ENCODE measurements around the gene EGLN1.

EGLN1 gene

DNA sequence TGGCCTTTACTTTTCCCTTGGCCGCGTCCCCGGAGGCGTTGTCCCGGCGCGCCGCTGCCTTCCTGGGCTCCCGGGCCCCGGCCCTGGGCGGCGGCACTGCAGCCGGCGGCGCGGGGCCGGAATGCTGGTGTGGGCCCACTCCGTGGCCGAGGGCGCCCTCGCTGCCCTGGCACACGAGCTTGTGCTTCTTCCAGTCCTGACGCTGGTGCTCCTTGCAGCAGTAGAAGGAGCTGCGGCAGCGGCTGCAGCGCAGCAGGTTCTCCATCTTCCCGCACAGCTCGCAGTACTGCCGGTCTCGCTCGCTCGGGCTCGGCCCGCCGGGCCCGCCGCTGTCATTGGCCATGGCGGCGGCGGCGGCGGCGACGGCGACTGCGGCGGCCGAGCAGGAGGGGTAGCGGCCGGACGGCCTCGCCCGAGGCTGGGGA is 529 bp downstream of the EGLN1 start:
- ChIA-PET POLR2A (interaction anchor here (0.8 to 2.9 kb wide), 6 partner anchors 9 to 110 kb away, joined by 3 to 21 read pairs (median 5); partner anchors contain the start of genes EXOC8, SPRTN and TSNAX), CTCF (interaction anchor here (1.7 to 2.0 kb wide), 2 partner anchors 12 to 65 kb away, joined by 11 to 13 read pairs; no protein-coding TSS in a partner anchor)
- H3K27ac ChIP-seq (ENCODE audit: extremely low read depth, low read depth, low read length): peak overlapping the region; percentile 98
- TF ChIP-seq ZNF10 (tag by site-specific recombination; IDR thresholded peaks at IDR 0.05) (peak; percentile 11; the same call in 1 of the 2 replicates), ZNF394 (tag by site-specific recombination; IDR thresholded peaks at IDR 0.05; ENCODE audit: borderline replicate concordance) (no peak), MEIS1 (CRISPR knock-in tag; IDR thresholded peaks at IDR 0.05; ENCODE audit: borderline replicate concordance) (0 out of 2 replicates have a peak, but pooled peaks have one; percentile 47), ZNF561 (tag by site-specific recombination; IDR thresholded peaks at IDR 0.05; ENCODE audit: borderline replicate concordance) (0 out of 2 replicates have a peak, but pooled peaks have one; percentile 81), ZIC2 (tag by site-specific recombination; IDR thresholded peaks at IDR 0.05) (no peak), ZSCAN16 (tag by site-specific recombination; IDR thresholded peaks at IDR 0.05) (no peak), YY1 (tag by site-specific recombination; IDR thresholded peaks at IDR 0.05) (peak; percentile 70; the same call in 1 of the 2 replicates), ZNF274 (IDR thresholded peaks at IDR 0.05; ENCODE audit: low read length) (no peak), ZNF274 (tag by site-specific recombination; IDR thresholded peaks at IDR 0.05; ENCODE audit: borderline replicate concordance) (no peak), ZNF629 (tag by site-specific recombination; IDR thresholded peaks at IDR 0.05) (no peak), ZNF132 (tag by site-specific recombination; IDR thresholded peaks at IDR 0.05; ENCODE audit: borderline replicate concordance) (no peak), KLF7 (tag by site-specific recombination; IDR thresholded peaks at IDR 0.05; ENCODE audit: borderline replicate concordance) (no peak), ZNF133 (tag by site-specific recombination; IDR thresholded peaks at IDR 0.05) (no peak), KLF10 (tag by site-specific recombination; IDR thresholded peaks at IDR 0.05) (no peak; the same call in 1 of the 2 replicates), YY2 (tag by site-specific recombination; IDR thresholded peaks at IDR 0.05) (no peak), SCRT2 (tag by site-specific recombination; IDR thresholded peaks at IDR 0.05) (no peak), ZNF626 (tag by site-specific recombination; IDR thresholded peaks at IDR 0.05) (no peak), ZNF843 (tag by site-specific recombination; IDR thresholded peaks at IDR 0.05) (no peak), ZBTB1 (tag by site-specific recombination; IDR thresholded peaks at IDR 0.05) (no peak), ZNF660 (tag by site-specific recombination; IDR thresholded peaks at IDR 0.05) (0 out of 2 replicates have a peak, but pooled peaks have one; percentile 2), KLF8 (tag by site-specific recombination; IDR thresholded peaks at IDR 0.05) (peak; percentile 58; the same call in 1 of the 2 replicates), ZNF341 (tag by site-specific recombination; IDR thresholded peaks at IDR 0.05; ENCODE audit: low read depth) (no peak), ZNF610 (tag by site-specific recombination; IDR thresholded peaks at IDR 0.05; ENCODE audit: borderline replicate concordance) (no peak), ZNF585B (tag by site-specific recombination; IDR thresholded peaks at IDR 0.05) (no peak), ZNF501 (tag by site-specific recombination; IDR thresholded peaks at IDR 0.05) (no peak), ZNF433 (tag by site-specific recombination; IDR thresholded peaks at IDR 0.05; ENCODE audit: low read depth) (no peak)
- TF ChIP-seq, protein P1, sequence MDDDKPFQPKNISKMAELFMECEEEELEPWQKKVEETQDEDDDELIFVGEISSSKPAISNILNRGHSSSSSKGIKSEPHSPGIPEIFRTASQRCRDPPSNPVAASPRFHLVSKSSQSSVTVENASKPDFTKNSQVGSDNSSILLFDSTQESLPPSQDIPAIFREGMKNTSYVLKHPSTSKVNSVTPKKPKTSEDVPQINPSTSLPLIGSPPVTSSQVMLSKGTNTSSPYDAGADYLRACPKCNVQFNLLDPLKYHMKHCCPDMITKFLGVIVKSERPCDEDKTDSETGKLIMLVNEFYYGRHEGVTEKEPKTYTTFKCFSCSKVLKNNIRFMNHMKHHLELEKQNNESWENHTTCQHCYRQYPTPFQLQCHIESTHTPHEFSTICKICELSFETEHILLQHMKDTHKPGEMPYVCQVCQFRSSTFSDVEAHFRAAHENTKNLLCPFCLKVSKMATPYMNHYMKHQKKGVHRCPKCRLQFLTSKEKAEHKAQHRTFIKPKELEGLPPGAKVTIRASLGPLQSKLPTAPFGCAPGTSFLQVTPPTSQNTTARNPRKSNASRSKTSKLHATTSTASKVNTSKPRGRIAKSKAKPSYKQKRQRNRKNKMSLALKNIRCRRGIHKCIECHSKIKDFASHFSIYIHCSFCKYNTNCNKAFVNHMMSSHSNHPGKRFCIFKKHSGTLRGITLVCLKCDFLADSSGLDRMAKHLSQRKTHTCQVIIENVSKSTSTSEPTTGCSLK (tag by site-specific recombination; IDR thresholded peaks at IDR 0.05): no peak
- TF ChIP-seq, protein P2, sequence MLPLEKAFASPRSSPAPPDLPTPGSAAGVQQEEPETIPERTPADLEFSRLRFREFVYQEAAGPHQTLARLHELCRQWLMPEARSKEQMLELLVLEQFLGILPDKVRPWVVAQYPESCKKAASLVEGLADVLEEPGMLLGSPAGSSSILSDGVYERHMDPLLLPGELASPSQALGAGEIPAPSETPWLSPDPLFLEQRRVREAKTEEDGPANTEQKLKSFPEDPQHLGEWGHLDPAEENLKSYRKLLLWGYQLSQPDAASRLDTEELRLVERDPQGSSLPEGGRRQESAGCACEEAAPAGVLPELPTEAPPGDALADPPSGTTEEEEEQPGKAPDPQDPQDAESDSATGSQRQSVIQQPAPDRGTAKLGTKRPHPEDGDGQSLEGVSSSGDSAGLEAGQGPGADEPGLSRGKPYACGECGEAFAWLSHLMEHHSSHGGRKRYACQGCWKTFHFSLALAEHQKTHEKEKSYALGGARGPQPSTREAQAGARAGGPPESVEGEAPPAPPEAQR (tag by site-specific recombination; IDR thresholded peaks at IDR 0.05): no peak
- TF ChIP-seq, protein P3, sequence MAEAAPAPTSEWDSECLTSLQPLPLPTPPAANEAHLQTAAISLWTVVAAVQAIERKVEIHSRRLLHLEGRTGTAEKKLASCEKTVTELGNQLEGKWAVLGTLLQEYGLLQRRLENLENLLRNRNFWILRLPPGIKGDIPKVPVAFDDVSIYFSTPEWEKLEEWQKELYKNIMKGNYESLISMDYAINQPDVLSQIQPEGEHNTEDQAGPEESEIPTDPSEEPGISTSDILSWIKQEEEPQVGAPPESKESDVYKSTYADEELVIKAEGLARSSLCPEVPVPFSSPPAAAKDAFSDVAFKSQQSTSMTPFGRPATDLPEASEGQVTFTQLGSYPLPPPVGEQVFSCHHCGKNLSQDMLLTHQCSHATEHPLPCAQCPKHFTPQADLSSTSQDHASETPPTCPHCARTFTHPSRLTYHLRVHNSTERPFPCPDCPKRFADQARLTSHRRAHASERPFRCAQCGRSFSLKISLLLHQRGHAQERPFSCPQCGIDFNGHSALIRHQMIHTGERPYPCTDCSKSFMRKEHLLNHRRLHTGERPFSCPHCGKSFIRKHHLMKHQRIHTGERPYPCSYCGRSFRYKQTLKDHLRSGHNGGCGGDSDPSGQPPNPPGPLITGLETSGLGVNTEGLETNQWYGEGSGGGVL (tag by site-specific recombination; IDR thresholded peaks at IDR 0.05): 0 out of 2 replicates have a peak, but pooled peaks have one; percentile 5
- TF ChIP-seq, protein P4, sequence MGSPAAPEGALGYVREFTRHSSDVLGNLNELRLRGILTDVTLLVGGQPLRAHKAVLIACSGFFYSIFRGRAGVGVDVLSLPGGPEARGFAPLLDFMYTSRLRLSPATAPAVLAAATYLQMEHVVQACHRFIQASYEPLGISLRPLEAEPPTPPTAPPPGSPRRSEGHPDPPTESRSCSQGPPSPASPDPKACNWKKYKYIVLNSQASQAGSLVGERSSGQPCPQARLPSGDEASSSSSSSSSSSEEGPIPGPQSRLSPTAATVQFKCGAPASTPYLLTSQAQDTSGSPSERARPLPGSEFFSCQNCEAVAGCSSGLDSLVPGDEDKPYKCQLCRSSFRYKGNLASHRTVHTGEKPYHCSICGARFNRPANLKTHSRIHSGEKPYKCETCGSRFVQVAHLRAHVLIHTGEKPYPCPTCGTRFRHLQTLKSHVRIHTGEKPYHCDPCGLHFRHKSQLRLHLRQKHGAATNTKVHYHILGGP (tag by site-specific recombination; IDR thresholded peaks at IDR 0.05): no peak
- TF ChIP-seq, protein P5, sequence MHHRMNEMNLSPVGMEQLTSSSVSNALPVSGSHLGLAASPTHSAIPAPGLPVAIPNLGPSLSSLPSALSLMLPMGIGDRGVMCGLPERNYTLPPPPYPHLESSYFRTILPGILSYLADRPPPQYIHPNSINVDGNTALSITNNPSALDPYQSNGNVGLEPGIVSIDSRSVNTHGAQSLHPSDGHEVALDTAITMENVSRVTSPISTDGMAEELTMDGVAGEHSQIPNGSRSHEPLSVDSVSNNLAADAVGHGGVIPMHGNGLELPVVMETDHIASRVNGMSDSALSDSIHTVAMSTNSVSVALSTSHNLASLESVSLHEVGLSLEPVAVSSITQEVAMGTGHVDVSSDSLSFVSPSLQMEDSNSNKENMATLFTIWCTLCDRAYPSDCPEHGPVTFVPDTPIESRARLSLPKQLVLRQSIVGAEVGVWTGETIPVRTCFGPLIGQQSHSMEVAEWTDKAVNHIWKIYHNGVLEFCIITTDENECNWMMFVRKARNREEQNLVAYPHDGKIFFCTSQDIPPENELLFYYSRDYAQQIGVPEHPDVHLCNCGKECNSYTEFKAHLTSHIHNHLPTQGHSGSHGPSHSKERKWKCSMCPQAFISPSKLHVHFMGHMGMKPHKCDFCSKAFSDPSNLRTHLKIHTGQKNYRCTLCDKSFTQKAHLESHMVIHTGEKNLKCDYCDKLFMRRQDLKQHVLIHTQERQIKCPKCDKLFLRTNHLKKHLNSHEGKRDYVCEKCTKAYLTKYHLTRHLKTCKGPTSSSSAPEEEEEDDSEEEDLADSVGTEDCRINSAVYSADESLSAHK (tag by site-specific recombination; IDR thresholded peaks at IDR 0.05): no peak

More for the DNA sequence above, 529 bp downstream of the EGLN1 start:
- H3K36me3 ChIP-seq (ENCODE audit: control insufficient read depth in 2 of 2, insufficient read depth in 1 of 2, low read length in 2 of 2): no peaks in the 10 kb centered on the region; a peak in 1 of 3 replicates
- peaks cover 30% of the 10 kb centered on the region for H3K4me1 ChIP-seq (ENCODE audit: control insufficient read depth, insufficient read depth, low read length)
- no peaks in the 10 kb centered on the region for H3K9me3 ChIP-seq (ENCODE audit: control insufficient read depth, insufficient read depth, low read depth, low read length)
- peak overlapping the region; percentile 97 for H3K4me3 ChIP-seq (ENCODE audit: low read depth, low read length)
